Measurements from ENCODE around the gene RAPGEF2. TPM values are rescaled to one million over a fixed set of nuclear protein-coding genes. Genes with fewer than 3 reads are reported as not detected.
"Not testable (repeated sequence)": the region's sequence is repeated elsewhere in the genome, so short reads cannot be mapped to it uniquely, and the experiment has no call there.

RAPGEF2 gene
- total and polyA plus RNA-seq, 7 donors = 4.6 to 35.2 (median 20.4) TPM

GRCh38 chr4:159159611-159160010 lies 56.7 kb downstream of the RAPGEF2 start:
- WGBS, 3 donors = 43 to 47% (median 45%) methylated on average over 2 of the region's 2 CpGs
- H3K4me1 ChIP-seq = peaks cover 55% of the 10 kb centered on the region
- no peaks in the 10 kb centered on the region for H3K9me3 ChIP-seq
- ATAC-seq = no peak
- intact Hi-C loops (cut with DNase I) = no loop called here
- H3K27me3 ChIP-seq (ENCODE audit: insufficient read depth in 3 of 3, low read length in 2 of 3) = no peaks in the 10 kb centered on the region
- TF ChIP-seq CTCF (IDR thresholded peaks at IDR 0.05) = no peak
- H3K36me3 ChIP-seq (ENCODE audit: insufficient read depth in 1 of 2, low read depth in 1 of 2) = no peaks in the 10 kb centered on the region
- DNase-seq = no peak
- H3K27ac ChIP-seq = no peak overlapping the region
- no peak overlapping the region for H3K4me3 ChIP-seq

GRCh38 chr4:159160242-159160641 lies 57.4 kb downstream of the RAPGEF2 start:
- DNase-seq (no peak), ATAC-seq (no peak)
- no peaks in the 10 kb centered on the region for H3K27me3 ChIP-seq (ENCODE audit: insufficient read depth in 3 of 3, low read length in 2 of 3)
- no peak overlapping the region for H3K4me3 ChIP-seq
- H3K27ac ChIP-seq = no peak overlapping the region
- no peak for TF ChIP-seq CTCF (IDR thresholded peaks at IDR 0.05)
- intact Hi-C loops (cut with DNase I) = no loop called here
- peaks cover 49% of the 10 kb centered on the region for H3K4me1 ChIP-seq
- H3K9me3 ChIP-seq = no peaks in the 10 kb centered on the region
- H3K36me3 ChIP-seq (ENCODE audit: insufficient read depth in 1 of 2, low read depth in 1 of 2) = no peaks in the 10 kb centered on the region
- 97 to 98% (median 97%) methylated on average over 1 of the region's 1 CpG for WGBS, 3 donors

DNA sequence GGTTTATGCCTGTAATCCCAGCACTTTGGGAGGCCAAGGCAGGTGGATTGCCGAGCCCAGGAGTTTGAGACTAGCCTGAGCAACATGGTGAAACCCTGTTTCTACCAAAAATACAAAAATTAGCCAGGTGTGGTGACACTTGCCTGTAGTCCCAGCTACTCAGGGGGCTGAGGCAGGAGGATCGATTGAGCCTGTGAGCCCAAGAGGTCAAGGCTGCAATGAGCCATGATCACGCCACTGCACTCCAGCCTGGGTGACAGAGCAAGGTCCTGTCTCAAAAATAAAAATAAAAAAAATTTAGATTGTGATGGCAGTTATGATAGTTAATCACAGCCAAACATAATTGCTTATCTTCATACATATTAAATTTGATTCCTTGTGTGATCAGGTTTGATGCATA lies 58.6 kb downstream of the RAPGEF2 start:
- intact Hi-C loops (cut with DNase I); H3K4me3 ChIP-seq; ATAC-seq; H3K27me3 ChIP-seq (ENCODE audit: insufficient read depth in 3 of 3, low read length in 2 of 3); H3K27ac ChIP-seq; DNase-seq; H3K9me3 ChIP-seq; H3K36me3 ChIP-seq (ENCODE audit: insufficient read depth in 1 of 2, low read depth in 1 of 2): not testable (repeated sequence)
- 90 to 96% (median 90%) methylated on average over 3 of the region's 3 CpGs for WGBS, 3 donors
- H3K4me1 ChIP-seq = peaks cover 46% of the 10 kb centered on the region

GRCh38 chr4:159162576-159162975 lies 59.7 kb downstream of the RAPGEF2 start:
- 88 to 95% (median 89%) methylated on average over 1 of the region's 1 CpG for WGBS, 3 donors
- no peak for TF ChIP-seq CTCF (IDR thresholded peaks at IDR 0.05)
- no peaks in the 10 kb centered on the region for H3K27me3 ChIP-seq (ENCODE audit: insufficient read depth in 3 of 3, low read length in 2 of 3)
- no peak overlapping the region for H3K4me3 ChIP-seq
- no peaks in the 10 kb centered on the region for H3K9me3 ChIP-seq
- H3K4me1 ChIP-seq = peaks cover 46% of the 10 kb centered on the region
- intact Hi-C loops (cut with DNase I) = no loop called here
- no peaks in the 10 kb centered on the region for H3K36me3 ChIP-seq (ENCODE audit: insufficient read depth in 1 of 2, low read depth in 1 of 2)
- DNase-seq = no peak
- no peak for ATAC-seq
- no peak overlapping the region for H3K27ac ChIP-seq

GRCh38 chr4:159163521-159163920 lies 60.6 kb downstream of the RAPGEF2 start:
- no peak for ATAC-seq
- H3K27me3 ChIP-seq (ENCODE audit: insufficient read depth in 3 of 3, low read length in 2 of 3) = no peaks in the 10 kb centered on the region
- no peak overlapping the region for H3K4me3 ChIP-seq
- no peaks in the 10 kb centered on the region for H3K36me3 ChIP-seq (ENCODE audit: insufficient read depth in 1 of 2, low read depth in 1 of 2)
- TF ChIP-seq CTCF (IDR thresholded peaks at IDR 0.05) = no peak
- no peak overlapping the region for H3K27ac ChIP-seq
- intact Hi-C loops (cut with DNase I) = no loop called here
- H3K4me1 ChIP-seq = peaks cover 44% of the 10 kb centered on the region
- no peak for DNase-seq
- H3K9me3 ChIP-seq = no peaks in the 10 kb centered on the region
